PC-3 (cell line): ENCODE results near the gene VWC2L.

Experiments used
- EZH2 ChIP-seq: fragments of 300-600 bp; sonication (generic); IDR thresholded peaks from one replicate; pipeline ENCODE4 v1.6.1; 2017; ENCODE audit warnings: antibody characterized with exemption, mild to moderate bottlenecking, low read length; ENCODE audit not compliant: unreplicated experiment
- TF ChIP-seq, protein P1 (sequence below): fragments of 300-600 bp; sonication (generic); conservative IDR thresholded peaks from 2 replicates; pipeline ENCODE4 v1.5.1; 2017; ENCODE audit warnings: antibody characterized with exemption, low read depth, mild to moderate bottlenecking, low read length

GRCh38 chr2:214604861-214605260 is 194.0 kb downstream of the VWC2L start:
- TF ChIP-seq, protein P1, sequence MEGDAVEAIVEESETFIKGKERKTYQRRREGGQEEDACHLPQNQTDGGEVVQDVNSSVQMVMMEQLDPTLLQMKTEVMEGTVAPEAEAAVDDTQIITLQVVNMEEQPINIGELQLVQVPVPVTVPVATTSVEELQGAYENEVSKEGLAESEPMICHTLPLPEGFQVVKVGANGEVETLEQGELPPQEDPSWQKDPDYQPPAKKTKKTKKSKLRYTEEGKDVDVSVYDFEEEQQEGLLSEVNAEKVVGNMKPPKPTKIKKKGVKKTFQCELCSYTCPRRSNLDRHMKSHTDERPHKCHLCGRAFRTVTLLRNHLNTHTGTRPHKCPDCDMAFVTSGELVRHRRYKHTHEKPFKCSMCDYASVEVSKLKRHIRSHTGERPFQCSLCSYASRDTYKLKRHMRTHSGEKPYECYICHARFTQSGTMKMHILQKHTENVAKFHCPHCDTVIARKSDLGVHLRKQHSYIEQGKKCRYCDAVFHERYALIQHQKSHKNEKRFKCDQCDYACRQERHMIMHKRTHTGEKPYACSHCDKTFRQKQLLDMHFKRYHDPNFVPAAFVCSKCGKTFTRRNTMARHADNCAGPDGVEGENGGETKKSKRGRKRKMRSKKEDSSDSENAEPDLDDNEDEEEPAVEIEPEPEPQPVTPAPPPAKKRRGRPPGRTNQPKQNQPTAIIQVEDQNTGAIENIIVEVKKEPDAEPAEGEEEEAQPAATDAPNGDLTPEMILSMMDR, result no peak
- no peak for TF ChIP-seq EZH2
